Mucosa of rectum (tissue), 2 donors: Measurements from ENCODE around the gene CNN3.

ENCODE experiments used
- H3K27ac ChIP-seq, 2 donors: one replicate each; pipeline ENCODE4 v1.7.0; 2013; ENCODE audit warnings: inconsistent platforms in 2 of 2, low read depth in 2 of 2, low read length in 2 of 2
- H3K27me3 ChIP-seq, 2 donors: one replicate each; pipeline ENCODE4 v1.7.0; 2013; ENCODE audit warnings: low read length in 2 of 2; ENCODE audit not compliant: control insufficient read depth in 2 of 2, insufficient read depth in 2 of 2
- H3K36me3 ChIP-seq, 2 donors: one replicate each; pipeline ENCODE4 v1.7.0; 2013; ENCODE audit warnings: low read length in 2 of 2; ENCODE audit not compliant: control insufficient read depth in 2 of 2, insufficient read depth in 2 of 2
- H3K4me1 ChIP-seq, 2 donors: one replicate each; pipeline ENCODE4 v1.7.0; 2013; ENCODE audit warnings: low read length in 2 of 2, mild to moderate bottlenecking in 1 of 2; ENCODE audit not compliant: control insufficient read depth in 2 of 2, insufficient read depth in 2 of 2
- H3K4me3 ChIP-seq, 2 donors: one replicate each; pipeline ENCODE4 v1.7.0; 2013; ENCODE audit warnings: low read length in 2 of 2
- H3K9ac ChIP-seq, 2 donors: one replicate each; pipeline ENCODE4 v1.7.0; 2013; ENCODE audit warnings: low read length in 2 of 2, low read depth in 1 of 2, mild to moderate bottlenecking in 1 of 2
- H3K9me3 ChIP-seq, 2 donors: one replicate each; pipeline ENCODE4 v1.7.0; 2013; ENCODE audit warnings: low read length in 2 of 2; ENCODE audit not compliant: control insufficient read depth in 2 of 2
- donor health status: healthy.
- donor health status: Normal muscosa, but diverticular disease.

Gene CNN3

DNA sequence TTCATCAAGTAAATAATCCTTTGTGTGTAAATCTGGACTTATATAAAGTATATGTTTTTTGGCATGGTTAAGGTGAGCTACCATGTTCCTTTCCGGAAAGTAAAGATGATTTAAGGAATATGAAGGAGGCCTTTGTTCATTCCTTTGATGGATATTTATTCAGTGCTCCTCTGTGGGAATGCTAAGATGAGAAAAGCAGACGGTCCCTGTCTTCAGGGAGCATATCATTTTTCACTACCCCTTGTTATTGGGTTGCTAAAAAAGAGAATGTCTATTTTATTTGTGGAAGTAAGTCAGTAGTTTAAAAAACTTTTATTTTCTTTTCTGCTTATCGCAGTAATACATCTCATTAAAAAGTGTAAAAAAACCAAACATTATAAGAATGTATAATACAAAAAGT, 35.1 kb upstream of the CNN3 start:
- Histone ChIP-seq H3K27ac (peak overlapping the region; percentile 77 to 88), H3K4me1 (peaks cover 9 to 11% of the 10 kb centered on the region in 2 donors), H3K9me3 (no peaks in the 10 kb centered on the region), H3K36me3 (no peaks in the 10 kb centered on the region), H3K9ac (peak overlapping the region in 1 of 2 donors; percentile 68), H3K4me3 (no peak overlapping the region), H3K27me3 (no peaks in the 10 kb centered on the region)

- no peaks in the 10 kb centered on the region for H3K27me3 ChIP-seq
- H3K4me1 ChIP-seq: peaks cover 9 to 11% of the 10 kb centered on the region in 2 donors
- H3K36me3 ChIP-seq: no peaks in the 10 kb centered on the region
- no peaks in the 10 kb centered on the region for H3K9me3 ChIP-seq
- H3K4me3 ChIP-seq: no peak overlapping the region
- H3K9ac ChIP-seq: no peak overlapping the region
- H3K27ac ChIP-seq: peak overlapping the region; percentile 77 to 88
These were observed 34.7 kb upstream of the CNN3 start for GRCh38 chr1:94961582-94961981.

- Histone ChIP-seq H3K27ac (no peak overlapping the region), H3K27me3 (no peaks in the 10 kb centered on the region), H3K4me1 (peaks cover 12 to 24% of the 10 kb centered on the region in 2 donors), H3K9me3 (no peaks in the 10 kb centered on the region), H3K36me3 (no peaks in the 10 kb centered on the region), H3K4me3 (no peak overlapping the region), H3K9ac (no peak overlapping the region)
These were observed 31.2 kb upstream of the CNN3 start for GRCh38 chr1:94958081-94958480.

DNA sequence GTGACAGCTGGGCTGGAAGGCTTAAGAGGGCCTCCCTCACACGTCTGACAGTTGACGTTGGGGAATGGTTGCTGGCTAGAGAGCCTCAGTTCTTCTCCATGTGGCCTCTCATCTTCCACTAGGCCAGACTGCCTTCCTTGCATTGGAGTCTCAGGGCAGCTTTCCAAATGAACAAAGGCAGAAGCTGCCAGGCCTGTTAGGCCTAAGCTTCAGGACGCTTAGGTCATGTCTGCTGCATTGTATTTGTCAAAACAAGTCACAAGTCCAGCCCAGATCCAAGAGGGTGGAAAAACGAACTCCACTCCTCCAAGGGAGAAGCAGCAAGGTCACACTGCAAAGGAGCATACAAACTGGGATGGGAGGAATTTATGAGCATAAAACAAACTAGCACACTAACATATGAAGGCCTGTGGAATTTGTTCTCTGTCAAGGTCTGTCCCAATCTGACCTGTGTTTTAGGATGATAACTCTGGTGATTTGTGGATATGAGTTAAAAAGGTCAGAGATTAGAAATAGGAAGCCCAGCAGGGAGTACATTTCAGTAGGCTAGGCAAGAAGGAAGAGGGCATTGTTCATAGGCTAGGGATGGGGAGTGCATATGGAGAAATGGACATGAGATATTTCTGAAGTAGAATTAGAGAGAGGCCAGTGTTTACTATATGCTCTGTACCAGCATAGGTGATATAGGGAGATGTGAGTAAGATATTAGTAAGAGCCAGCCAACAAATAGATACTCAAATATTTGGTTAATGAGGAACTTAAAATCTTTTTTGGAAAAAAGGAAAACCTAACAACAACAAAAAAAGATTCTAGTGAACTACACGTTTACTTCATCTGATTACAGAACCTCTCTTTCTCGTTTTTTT, 29.1 kb upstream of the CNN3 start:
- H3K27ac ChIP-seq: peak overlapping the region; percentile 30 to 32

GRCh38 chr1:94954263-94955220, 27.6 kb upstream of the CNN3 start:
- Histone ChIP-seq H3K27me3 (no peaks in the 10 kb centered on the region), H3K27ac (no peak overlapping the region), H3K4me3 (no peak overlapping the region), H3K4me1 (peaks cover 3 to 19% of the 10 kb centered on the region in 2 donors), H3K36me3 (no peaks in the 10 kb centered on the region), H3K9ac (no peak overlapping the region), H3K9me3 (no peaks in the 10 kb centered on the region)

More for the DNA sequence above, 29.1 kb upstream of the CNN3 start:
- Histone ChIP-seq H3K27me3 (no peaks in the 10 kb centered on the region), H3K9me3 (no peaks in the 10 kb centered on the region), H3K4me3 (no peak overlapping the region), H3K9ac (no peak overlapping the region), H3K36me3 (no peaks in the 10 kb centered on the region), H3K4me1 (peaks cover 4 to 16% of the 10 kb centered on the region in 2 donors)

GRCh38 chr1:94953746-94954145, 26.8 kb upstream of the CNN3 start:
- peaks cover 3 to 19% of the 10 kb centered on the region in 2 donors for H3K4me1 ChIP-seq
- no peak overlapping the region for H3K27ac ChIP-seq

DNA sequence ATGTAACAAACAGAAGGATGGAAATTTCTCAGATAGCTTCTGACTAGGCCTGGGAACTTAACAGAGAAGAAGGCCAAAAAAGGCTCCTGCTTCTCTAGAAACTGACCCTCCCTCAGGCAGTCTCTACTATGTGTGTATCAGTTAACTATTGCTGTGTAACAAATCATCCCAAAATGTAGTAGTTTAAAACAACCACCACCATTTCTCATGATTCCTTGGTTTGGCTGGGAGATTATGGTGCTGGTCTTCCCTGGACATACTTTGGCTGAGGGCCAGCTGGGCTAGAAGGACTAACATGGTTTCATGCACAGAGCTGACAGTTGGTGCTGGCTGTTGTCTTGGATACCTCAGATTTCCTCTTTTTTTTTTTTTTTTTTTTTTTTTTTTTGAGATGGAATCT, 26.2 kb upstream of the CNN3 start:
- Histone ChIP-seq H3K27ac (no peak overlapping the region), H3K9ac (no peak overlapping the region), H3K36me3 (no peaks in the 10 kb centered on the region), H3K27me3 (no peaks in the 10 kb centered on the region), H3K9me3 (no peaks in the 10 kb centered on the region), H3K4me1 (peaks cover 3 to 19% of the 10 kb centered on the region in 2 donors), H3K4me3 (no peak overlapping the region)

More at GRCh38 chr1:94953746-94954145, 26.8 kb upstream of the CNN3 start:
- Histone ChIP-seq H3K9me3 (no peaks in the 10 kb centered on the region), H3K9ac (no peak overlapping the region), H3K36me3 (no peaks in the 10 kb centered on the region), H3K27me3 (no peaks in the 10 kb centered on the region), H3K4me3 (no peak overlapping the region)

- Histone ChIP-seq H3K4me3 (no peak overlapping the region), H3K9me3 (no peaks in the 10 kb centered on the region), H3K4me1 (peaks cover 3 to 19% of the 10 kb centered on the region in 2 donors), H3K27ac (no peak overlapping the region), H3K27me3 (no peaks in the 10 kb centered on the region), H3K9ac (no peak overlapping the region), H3K36me3 (no peaks in the 10 kb centered on the region)
These were observed 25.6 kb upstream of the CNN3 start for GRCh38 chr1:94952539-94952938.

GRCh38 chr1:94951509-94952208, 24.7 kb upstream of the CNN3 start:
- H3K4me3 ChIP-seq: no peak overlapping the region
- no peaks in the 10 kb centered on the region for H3K9me3 ChIP-seq
- no peak overlapping the region for H3K27ac ChIP-seq
- no peak overlapping the region for H3K9ac ChIP-seq
- no peaks in the 10 kb centered on the region for H3K36me3 ChIP-seq
- H3K4me1 ChIP-seq: peaks cover 5 to 21% of the 10 kb centered on the region in 2 donors
- H3K27me3 ChIP-seq: no peaks in the 10 kb centered on the region
